PC-9 (cell line): ENCODE results near the gene RNU1-1.
"Not testable (repeated sequence)": the region's sequence is repeated elsewhere in the genome, so short reads cannot be mapped to it uniquely, and the experiment has no call there.

Experiments used
- CTCF ChIP-seq: fragments of 200-600 bp; sonication (generic); conservative IDR thresholded peaks from 2 replicates; pipeline ENCODE4 v1.6.1; 2017; ENCODE audit warnings: mixed run types, antibody characterized with exemption, mild to moderate bottlenecking, moderate library complexity
- EZH2 ChIP-seq: fragments of 200-600 bp; sonication (generic); IDR thresholded peaks from 2 replicates; pipeline ENCODE4 v1.8.0; 2017; ENCODE audit warnings: antibody characterized with exemption, low read depth

GRCh38 chr1:16532235-16532991 lies 18.3 kb upstream of the RNU1-1 start:
- TF ChIP-seq CTCF, EZH2: not testable (repeated sequence)
